CD4-positive, alpha-beta T cell (primary cell): Measurements from ENCODE around the gene ZNF784. TPM values are rescaled to one million over a fixed set of nuclear protein-coding genes. Genes with fewer than 3 reads are reported as not detected.
A peak's percentile ranks its signal among the peaks of the same experiment; 100 is the strongest.

Experiments
- ATAC-seq: fragments of 200-7000 bp; cut with Tn5 transposase; one replicate; pipeline ENCODE4 v1.10.0; 2022; ENCODE audit warnings: mild to moderate bottlenecking; ENCODE audit not compliant: poor library complexity
- CTCF ChIA-PET: fragments of 350-600 bp; sonication (Branson Sonifier 250); formaldehyde crosslinking; loops from one replicate; lab custom pipeline; 2021; ENCODE audit warnings: antibody characterized with exemption, inconsistent platforms; lab: Charles Lee
- POLR2A ChIA-PET: fragments of 350-600 bp; sonication (Branson Sonifier 250); formaldehyde crosslinking; loops from one replicate; lab custom pipeline; 2021; ENCODE audit warnings: antibody characterized with exemption, inconsistent platforms; lab: Charles Lee
- DNase-seq, 14 experiments: peaks; one replicate each; pipeline ENCODE4 v3.0.0-alpha.2; 2013 to 2020; ENCODE audit warnings: mixed read lengths in 2 of 14
- H3K27ac ChIP-seq, 2 donors: one replicate each; pipeline versions ENCODE4 v1.5.1 to v1.7.0; 2013; ENCODE audit warnings: low read length in 2 of 2, low read depth in 1 of 2, mild to moderate bottlenecking in 1 of 2
- H3K27me3 ChIP-seq, 2 experiments: 1 replicate in 1 of 2; 2 replicates in 1 of 2; pipeline versions ENCODE4 v1.6.1 to v1.7.0; 2013; ENCODE audit warnings: low read length in 2 of 2, control low read depth in 1 of 2, mild to moderate bottlenecking in 1 of 2, moderate library complexity in 1 of 2; ENCODE audit not compliant: insufficient read depth in 2 of 2, control insufficient read depth in 1 of 2
- H3K36me3 ChIP-seq: one replicate; pipeline ENCODE4 v1.6.1; 2013; ENCODE audit warnings: low read length, control low read depth; ENCODE audit not compliant: insufficient read depth
- H3K4me1 ChIP-seq: one replicate; pipeline ENCODE4 v1.6.1; 2013; ENCODE audit warnings: low read length, control low read depth; ENCODE audit not compliant: insufficient read depth
- H3K4me3 ChIP-seq: one replicate; pipeline ENCODE4 v1.5.1; 2013; ENCODE audit warnings: mild to moderate bottlenecking, low read length, moderate library complexity
- H3K9me3 ChIP-seq, 2 experiments: 1 replicate in 1 of 2; 2 replicates in 1 of 2; pipeline versions ENCODE4 v1.6.1 to v1.7.0; 2013; ENCODE audit warnings: low read length in 2 of 2, mild to moderate bottlenecking in 2 of 2, control low read depth in 1 of 2, moderate library complexity in 1 of 2; ENCODE audit not compliant: control insufficient read depth in 1 of 2, insufficient read depth in 1 of 2
- H3K27ac Mint-ChIP-seq: one replicate; pipeline ENCODE4 v1.8.0; 2020; ENCODE audit warnings: mixed read lengths
- H3K27me3 Mint-ChIP-seq: one replicate; pipeline ENCODE4 v1.8.0; 2021; ENCODE audit warnings: mixed read lengths
- H3K36me3 Mint-ChIP-seq: one replicate; pipeline ENCODE4 v1.8.0; 2021; ENCODE audit warnings: low read depth, mixed read lengths
- H3K4me1 Mint-ChIP-seq: one replicate; pipeline ENCODE4 v1.8.0; 2021; ENCODE audit warnings: low read depth, mixed read lengths
- H3K4me3 Mint-ChIP-seq: one replicate; pipeline ENCODE4 v1.8.0; 2020; ENCODE audit warnings: mild to moderate bottlenecking, mixed read lengths
- H3K9me3 Mint-ChIP-seq: one replicate; pipeline ENCODE4 v1.8.0; 2020; ENCODE audit warnings: mixed read lengths
- intact Hi-C, 2 experiments: fragments of 100-400 bp; cut with DNase I in 1 of 2; cut with micrococcal nuclease in 1 of 2; formaldehyde crosslinking; loops; one replicate each; pipeline versions ENCODE4 v1.15.1 to v1.9.0; 2023 to 2025; cut with DNase I, micrococcal nuclease
- total RNA-seq, 174 experiments: library from RNA in 2 of 174; stranded (reverse) in 2 of 174; gene quantifications; one replicate each; pipeline ENCODE4 v1.2.3 and lab custom pipeline; 2021 to 2026
- TF ChIP-seq, protein P1 (sequence below): fragments of 200-600 bp; IDR thresholded peaks from one replicate; pipeline ENCODE4 v1.8.0; 2022; ENCODE audit warnings: antibody characterized with exemption, mild to moderate bottlenecking

ZNF784 gene
- total RNA-seq, 2 experiments from 2014 or later, result 11.2 to 11.8 TPM

GRCh38 chr19:55650602-55651230, 26.4 kb upstream of the ZNF784 start:
- peak in 1 of 14 experiments; percentile 46 for DNase-seq
- no peaks in the 10 kb centered on the region for H3K9me3 Mint-ChIP-seq
- H3K36me3 Mint-ChIP-seq, result peaks cover 21% of the 10 kb centered on the region
- TF ChIP-seq, protein P1, sequence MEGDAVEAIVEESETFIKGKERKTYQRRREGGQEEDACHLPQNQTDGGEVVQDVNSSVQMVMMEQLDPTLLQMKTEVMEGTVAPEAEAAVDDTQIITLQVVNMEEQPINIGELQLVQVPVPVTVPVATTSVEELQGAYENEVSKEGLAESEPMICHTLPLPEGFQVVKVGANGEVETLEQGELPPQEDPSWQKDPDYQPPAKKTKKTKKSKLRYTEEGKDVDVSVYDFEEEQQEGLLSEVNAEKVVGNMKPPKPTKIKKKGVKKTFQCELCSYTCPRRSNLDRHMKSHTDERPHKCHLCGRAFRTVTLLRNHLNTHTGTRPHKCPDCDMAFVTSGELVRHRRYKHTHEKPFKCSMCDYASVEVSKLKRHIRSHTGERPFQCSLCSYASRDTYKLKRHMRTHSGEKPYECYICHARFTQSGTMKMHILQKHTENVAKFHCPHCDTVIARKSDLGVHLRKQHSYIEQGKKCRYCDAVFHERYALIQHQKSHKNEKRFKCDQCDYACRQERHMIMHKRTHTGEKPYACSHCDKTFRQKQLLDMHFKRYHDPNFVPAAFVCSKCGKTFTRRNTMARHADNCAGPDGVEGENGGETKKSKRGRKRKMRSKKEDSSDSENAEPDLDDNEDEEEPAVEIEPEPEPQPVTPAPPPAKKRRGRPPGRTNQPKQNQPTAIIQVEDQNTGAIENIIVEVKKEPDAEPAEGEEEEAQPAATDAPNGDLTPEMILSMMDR, result no peak
- peaks cover 26% of the 10 kb centered on the region for H3K4me1 Mint-ChIP-seq
- peak overlapping the region; percentile 84 for H3K4me3 Mint-ChIP-seq
- H3K27me3 ChIP-seq, result no peaks in the 10 kb centered on the region
- no peaks in the 10 kb centered on the region for H3K27me3 Mint-ChIP-seq
- no peaks in the 10 kb centered on the region for H3K9me3 ChIP-seq
- POLR2A ChIA-PET, result no interaction called here
- peaks cover 32% of the 10 kb centered on the region for H3K4me1 ChIP-seq
- H3K36me3 ChIP-seq, result peaks cover under 1% of the 10 kb centered on the region
- no peak for ATAC-seq
- intact Hi-C loops, result loop anchor here in 1 of 2 experiments (10.0 kb wide), 1 partner anchor 1456 kb away; the partner anchor contains the start of gene TSEN34
- CTCF ChIA-PET, result no interaction called here
- H3K27ac Mint-ChIP-seq, result peak overlapping the region; percentile 36
- H3K27ac ChIP-seq, result no peak overlapping the region
- no peak overlapping the region for H3K4me3 ChIP-seq

GRCh38 chr19:55650126-55650557, 25.8 kb upstream of the ZNF784 start:
- no peak overlapping the region for H3K27ac ChIP-seq
- H3K4me1 Mint-ChIP-seq, result peaks cover 27% of the 10 kb centered on the region
- H3K36me3 ChIP-seq, result peaks cover 5% of the 10 kb centered on the region
- peaks cover 16% of the 10 kb centered on the region for H3K36me3 Mint-ChIP-seq
- intact Hi-C loops, result loop anchor here in 1 of 2 experiments (10.0 kb wide), 1 partner anchor 1455 kb away; the partner anchor contains the start of gene TSEN34
- ATAC-seq (no peak), DNase-seq (peak in 1 of 14 experiments; percentile 23)
- H3K4me3 Mint-ChIP-seq, result peak overlapping the region; percentile 84
- POLR2A ChIA-PET, result no interaction called here
- no peaks in the 10 kb centered on the region for H3K27me3 Mint-ChIP-seq
- no peak overlapping the region for H3K27ac Mint-ChIP-seq
- no peaks in the 10 kb centered on the region for H3K27me3 ChIP-seq
- no peaks in the 10 kb centered on the region for H3K9me3 ChIP-seq
- H3K9me3 Mint-ChIP-seq, result no peaks in the 10 kb centered on the region
- CTCF ChIA-PET, result interaction anchor here (0.6 kb wide), 1 partner anchor 18 kb away, joined by 3 read pairs; no protein-coding TSS in a partner anchor
- H3K4me1 ChIP-seq, result peaks cover 34% of the 10 kb centered on the region
- H3K4me3 ChIP-seq, result no peak overlapping the region
- TF ChIP-seq, protein P1, result no peak

DNA sequence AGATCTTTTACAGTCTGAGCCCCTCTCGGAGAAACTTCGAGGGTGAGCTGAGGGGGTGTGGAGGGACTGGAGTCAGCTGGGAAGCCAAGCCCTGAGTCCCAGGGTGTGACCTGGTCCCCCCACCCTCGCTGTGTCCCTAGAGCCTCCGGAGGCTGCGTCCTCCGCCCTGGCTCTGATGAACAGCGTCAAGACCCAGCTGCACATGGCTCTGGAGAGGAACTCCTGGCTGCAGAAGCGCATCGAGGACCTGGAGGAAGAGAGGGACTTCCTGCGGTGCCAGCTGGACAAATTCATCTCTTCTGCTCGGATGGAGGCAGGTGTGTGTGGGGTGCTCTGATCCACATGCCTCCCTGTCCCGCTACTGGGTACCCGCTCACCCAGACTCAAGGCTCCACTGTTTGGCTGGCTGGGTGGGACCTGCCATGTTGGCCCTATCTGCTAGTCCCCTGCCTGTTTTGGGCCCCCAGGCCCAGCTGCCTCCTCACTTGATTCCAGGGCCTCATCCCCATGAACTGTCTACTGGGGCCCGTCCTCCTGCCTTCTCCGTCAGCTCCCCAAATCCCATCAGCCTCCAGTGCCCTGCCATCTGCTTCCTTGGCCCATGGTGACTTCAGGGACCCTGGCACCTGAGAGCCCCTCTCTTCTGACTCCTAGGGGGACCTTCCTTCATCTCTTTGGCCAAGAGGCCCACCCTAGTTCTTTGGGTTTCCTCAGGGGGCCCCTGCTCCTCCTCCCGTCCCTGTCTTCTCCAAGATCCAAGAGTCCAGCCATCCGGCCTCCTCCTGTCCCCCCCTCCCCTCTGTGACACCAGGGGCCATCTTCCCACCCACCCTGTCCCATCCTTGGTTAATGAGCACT, 25.1 kb upstream of the ZNF784 start:
- peak in 1 of 14 experiments; percentile 40 for DNase-seq
- Histone ChIP-seq H3K27ac (no peak overlapping the region), H3K9me3 (no peaks in the 10 kb centered on the region), H3K27me3 (no peaks in the 10 kb centered on the region), H3K36me3 (peaks cover 12% of the 10 kb centered on the region), H3K4me1 (peaks cover 41% of the 10 kb centered on the region), H3K4me3 (no peak overlapping the region)
- intact Hi-C loops, result loop anchor here in 1 of 2 experiments (5.0 to 10.0 kb wide), 2 partner anchors 33 to 1455 kb away; partner anchors contain the start of gene TSEN34
- Mint-ChIP-seq H3K4me3 (peak overlapping the region; percentile 85), H3K27ac (peak overlapping the region; percentile 17), H3K4me1 (peaks cover 27% of the 10 kb centered on the region), H3K27me3 (no peaks in the 10 kb centered on the region), H3K36me3 (peaks cover 15% of the 10 kb centered on the region), H3K9me3 (no peaks in the 10 kb centered on the region)
- ChIA-PET CTCF (interaction anchor here (0.6 kb wide), 1 partner anchor 17 kb away, joined by 3 read pairs; no protein-coding TSS in a partner anchor), POLR2A (interaction anchor here (0.9 kb wide), 1 partner anchor 10 kb away, joined by 3 read pairs; no protein-coding TSS in a partner anchor)
- TF ChIP-seq, protein P1, result no peak
- no peak for ATAC-seq
